HG03175 (cell line): Measurements from ENCODE around the gene IGF1.
"Not testable (repeated sequence)": the region's sequence is repeated elsewhere in the genome, so short reads cannot be mapped to it uniquely, and the experiment has no call there.

Source experiments
- ATAC-seq: cut with Tn5 transposase; IDR thresholded peaks from one replicate; pipeline ENCODE4 v1.9.1; 2021; ENCODE audit warnings: mild to moderate bottlenecking, moderate library complexity; ENCODE audit not compliant: unreplicated experiment

The IGF1 gene

GRCh38 chr12:102394200-102394599 lies 86.2 kb downstream of the IGF1 start:
- ATAC-seq = no peak

- ATAC-seq = no peak
Measured at GRCh38 chr12:102390068-102390467, 90.3 kb downstream of the IGF1 start.

- no peak for ATAC-seq
Measured at GRCh38 chr12:102388469-102388868, 91.9 kb downstream of the IGF1 start.

- no peak for ATAC-seq
Measured at GRCh38 chr12:102385343-102385742, 95.0 kb downstream of the IGF1 start.

- no peak for ATAC-seq
Measured at GRCh38 chr12:102379346-102380162, 100.8 kb downstream of the IGF1 start.

GRCh38 chr12:102376781-102377180 lies 103.6 kb downstream of the IGF1 start:
- ATAC-seq = no peak

- ATAC-seq = no peak
Measured at GRCh38 chr12:102376181-102376747, 104.1 kb downstream of the IGF1 start.

GRCh38 chr12:102374190-102374589 lies 106.2 kb downstream of the IGF1 start:
- no peak for ATAC-seq

GRCh38 chr12:102372087-102372486 lies 108.3 kb downstream of the IGF1 start:
- ATAC-seq = no peak

GRCh38 chr12:102371165-102371564 lies 109.2 kb downstream of the IGF1 start:
- ATAC-seq = no peak

GRCh38 chr12:102369876-102370275 lies 110.5 kb downstream of the IGF1 start:
- ATAC-seq = no peak

GRCh38 chr12:102365365-102365764 lies 115.0 kb downstream of the IGF1 start:
- ATAC-seq = no peak

- ATAC-seq = no peak
Measured at GRCh38 chr12:102364709-102365108, 115.7 kb downstream of the IGF1 start.

GRCh38 chr12:102356690-102357089 lies 123.7 kb downstream of the IGF1 start:
- ATAC-seq = no peak

- not testable (repeated sequence) for ATAC-seq
Measured at GRCh38 chr12:102354281-102354680, 126.1 kb downstream of the IGF1 start.

- ATAC-seq = no peak
Measured at GRCh38 chr12:102351322-102351721, 129.0 kb downstream of the IGF1 start.

GRCh38 chr12:102350070-102350469 lies 130.3 kb downstream of the IGF1 start:
- ATAC-seq = no peak

- no peak for ATAC-seq
Measured at GRCh38 chr12:102349079-102349478, 131.3 kb downstream of the IGF1 start.

- ATAC-seq = no peak
Measured at GRCh38 chr12:102347811-102348210, 132.6 kb downstream of the IGF1 start.
